ENCODE results near the gene SYNJ2.

SYNJ2 gene

GRCh38 chr6:157982563-157983405, 1.1 kb downstream of the SYNJ2 start:
- no peak for DNase-seq (ENCODE audit: low read depth)

- DNase-seq (ENCODE audit: low read depth) = no peak
Observed at GRCh38 chr6:157983406-157984119, 1.9 kb downstream of the SYNJ2 start.

- no peak for DNase-seq (ENCODE audit: low read depth)
Observed at GRCh38 chr6:157984128-157984527, 2.5 kb downstream of the SYNJ2 start.

GRCh38 chr6:157984686-157985225, 3.1 kb downstream of the SYNJ2 start:
- DNase-seq (ENCODE audit: low read depth) = no peak

GRCh38 chr6:157985378-157986155, 3.9 kb downstream of the SYNJ2 start:
- no peak for DNase-seq (ENCODE audit: low read depth)

GRCh38 chr6:157987788-157988699, 6.4 kb downstream of the SYNJ2 start:
- no peak for DNase-seq (ENCODE audit: low read depth)

- no peak for DNase-seq (ENCODE audit: low read depth)
Observed at GRCh38 chr6:157988700-157989063, 7.0 kb downstream of the SYNJ2 start.

- DNase-seq (ENCODE audit: low read depth) = no peak
Observed at GRCh38 chr6:157989541-157990289, 8.1 kb downstream of the SYNJ2 start.

GRCh38 chr6:157990321-157991066, 8.8 kb downstream of the SYNJ2 start:
- DNase-seq (ENCODE audit: low read depth) = no peak

- DNase-seq (ENCODE audit: low read depth) = no peak
Observed at GRCh38 chr6:157991067-157991432, 9.4 kb downstream of the SYNJ2 start.

GRCh38 chr6:157993076-157993475, 11.4 kb downstream of the SYNJ2 start:
- DNase-seq (ENCODE audit: low read depth) = no peak

- no peak for DNase-seq (ENCODE audit: low read depth)
Observed at GRCh38 chr6:157994125-157994795, 12.6 kb downstream of the SYNJ2 start.

GRCh38 chr6:157995458-157995857, 13.8 kb downstream of the SYNJ2 start:
- no peak for DNase-seq (ENCODE audit: low read depth)

GRCh38 chr6:157996201-157996712, 14.6 kb downstream of the SYNJ2 start:
- DNase-seq (ENCODE audit: low read depth) = no peak

- DNase-seq (ENCODE audit: low read depth) = no peak
Observed at GRCh38 chr6:157996918-157997702, 15.4 kb downstream of the SYNJ2 start.

- DNase-seq (ENCODE audit: low read depth) = no peak
Observed at GRCh38 chr6:157997893-157998608, 16.4 kb downstream of the SYNJ2 start.

GRCh38 chr6:157998707-157999167, 17.1 kb downstream of the SYNJ2 start:
- no peak for DNase-seq (ENCODE audit: low read depth)
